HUDEP-2 (cell line): ENCODE measurements around the gene GADD45B.
"Not testable (repeated sequence)": the region's sequence is repeated elsewhere in the genome, so short reads cannot be mapped to it uniquely, and the experiment has no call there.

ENCODE experiments used
- DNase-seq, 76 experiments: peaks; one replicate each; lab custom pipeline; 2025; ENCODE audit not compliant: unreplicated experiment in 76 of 76; lab: John Stamatoyannopoulos, UW

The GADD45B gene

GRCh38 chr19:2484178-2484937, 8.4 kb downstream of the GADD45B start:
- no peak for DNase-seq

GRCh38 chr19:2485428-2485827, 9.5 kb downstream of the GADD45B start:
- DNase-seq: no peak

- DNase-seq: no peak
Observed at GRCh38 chr19:2487090-2487489, 11.2 kb downstream of the GADD45B start.

- DNase-seq: peak in 5 of 76 experiments; percentile 16 to 21 (median 18)
Observed at GRCh38 chr19:2487842-2488241, 11.9 kb downstream of the GADD45B start.

- no peak for DNase-seq
Observed at GRCh38 chr19:2488405-2488941, 12.5 kb downstream of the GADD45B start.

GRCh38 chr19:2488942-2489731, 13.2 kb downstream of the GADD45B start:
- peak in 4 of 76 experiments; percentile 10 to 26 (median 17) for DNase-seq

GRCh38 chr19:2490659-2491058, 14.7 kb downstream of the GADD45B start:
- no peak for DNase-seq

- no peak for DNase-seq
Observed at GRCh38 chr19:2491130-2491801, 15.3 kb downstream of the GADD45B start.

- DNase-seq: no peak
Observed at GRCh38 chr19:2492870-2493269, 16.9 kb downstream of the GADD45B start.

GRCh38 chr19:2493448-2493847, 17.5 kb downstream of the GADD45B start:
- not testable (repeated sequence) for DNase-seq

- DNase-seq: no peak
Observed at GRCh38 chr19:2494084-2494446, 18.1 kb downstream of the GADD45B start.

- DNase-seq: peak in 13 of 76 experiments; percentile 9 to 31 (median 23)
Observed at GRCh38 chr19:2494447-2495129, 18.7 kb downstream of the GADD45B start.

GRCh38 chr19:2495130-2495641, 19.3 kb downstream of the GADD45B start:
- DNase-seq: peak in 10 of 76 experiments; percentile 9 to 32 (median 24)

GRCh38 chr19:2495651-2496316, 19.9 kb downstream of the GADD45B start:
- DNase-seq: no peak

GRCh38 chr19:2497186-2497585, 21.3 kb downstream of the GADD45B start:
- no peak for DNase-seq

- DNase-seq: no peak
Observed at GRCh38 chr19:2500156-2500555, 24.2 kb downstream of the GADD45B start.

GRCh38 chr19:2500841-2501261, 24.9 kb downstream of the GADD45B start:
- no peak for DNase-seq

- DNase-seq: peak in 15 of 76 experiments; percentile 9 to 46 (median 29)
Observed at GRCh38 chr19:2503521-2504109, 27.7 kb downstream of the GADD45B start.

GRCh38 chr19:2506656-2507055, 30.7 kb downstream of the GADD45B start:
- DNase-seq: not testable (repeated sequence)
